IMR-90 (cell line): ENCODE results near the gene EGLN3. TPM values are rescaled to one million over a fixed set of nuclear protein-coding genes. Genes with fewer than 3 reads are reported as not detected.

Experiments
- ATAC-seq: fragments of 200-7000 bp; cut with Tn5 transposase; 2 replicates; pipeline ENCODE4 v1.9.1; 2020; ENCODE audit warnings: low read depth, mild to moderate bottlenecking, moderate library complexity
- BruUV-seq: library from RNA; stranded (reverse); fragments of 400-500 nt; replicated peaks from 2 replicates; lab custom pipeline; 2021; lab: Mats Ljungman, UMichigan
- CTCF ChIA-PET: fragments of 300-600 bp; formaldehyde crosslinking; extraction: SDS; loops from one replicate; lab custom pipeline; 2021; ENCODE audit warnings: antibody characterized with exemption; lab: Yijun Ruan, JAX
- POLR2A ChIA-PET: fragments of 300-600 bp; sonication (Branson Sonifier 250); formaldehyde crosslinking; loops from one replicate; lab custom pipeline; 2022; ENCODE audit warnings: antibody characterized with exemption; ENCODE audit not compliant: unreplicated experiment; lab: Charles Lee
- DNase-seq: peaks from one replicate; pipeline ENCODE4 v3.0.0; 2013
- H2AFZ ChIP-seq: replicated peaks from 2 replicates; pipeline ENCODE3; 2013; ENCODE audit warnings: low read length, mild to moderate bottlenecking; ENCODE audit not compliant: poor library complexity
- H2AK5ac ChIP-seq: 2 replicates; pipeline ENCODE4 v1.6.1; 2013; ENCODE audit warnings: low read depth, low read length, inconsistent platforms
- H2AK9ac ChIP-seq: replicated peaks from 2 replicates; pipeline ENCODE3; 2013; ENCODE audit warnings: mild to moderate bottlenecking, low read depth, low read length, moderate library complexity; ENCODE audit not compliant: poor library complexity
- H2BK120ac ChIP-seq: 2 replicates; pipeline ENCODE4 v1.6.1; 2013; ENCODE audit warnings: low read depth, low read length, inconsistent platforms
- H2BK15ac ChIP-seq: 3 replicates; pipeline ENCODE4 v1.6.1; 2013; ENCODE audit warnings: low read depth, low read length, inconsistent platforms
- H2BK20ac ChIP-seq: 2 replicates; pipeline ENCODE4 v1.6.1; 2013; ENCODE audit warnings: low read depth, mild to moderate bottlenecking, inconsistent platforms, low read length, moderate library complexity
- H2BK5ac ChIP-seq: 2 replicates; pipeline ENCODE4 v1.6.1; 2013; ENCODE audit warnings: mild to moderate bottlenecking, low read depth, low read length, inconsistent platforms; ENCODE audit not compliant: poor library complexity, severe bottlenecking
- H3K14ac ChIP-seq: replicated peaks from 2 replicates; pipeline ENCODE4 v1.6.1; 2013; ENCODE audit warnings: low read depth, low read length, inconsistent platforms
- H3K18ac ChIP-seq: 2 replicates; pipeline ENCODE4 v1.6.1; 2013; ENCODE audit warnings: low read depth, low read length, control low read depth
- H3K23ac ChIP-seq: 2 replicates; pipeline ENCODE4 v1.6.1; 2013; ENCODE audit warnings: low read depth, low read length, inconsistent platforms
- H3K27ac ChIP-seq: 2 replicates; pipeline ENCODE4 v1.5.1; 2013; ENCODE audit warnings: mild to moderate bottlenecking, control low read depth, low read length; ENCODE audit not compliant: insufficient read depth
- H3K27me3 ChIP-seq: 2 replicates; pipeline ENCODE4 v1.6.1; 2013; ENCODE audit warnings: low read length; ENCODE audit not compliant: control insufficient read depth, insufficient read depth
- H3K36me3 ChIP-seq: 2 replicates; pipeline ENCODE4 v1.6.1; 2013; ENCODE audit warnings: low read length, mixed read lengths; ENCODE audit not compliant: control insufficient read depth, insufficient read depth
- H3K4ac ChIP-seq: 2 replicates; pipeline ENCODE4 v1.6.1; 2013; ENCODE audit warnings: low read depth, low read length, inconsistent platforms
- H3K4me1 ChIP-seq: 2 replicates; pipeline ENCODE4 v1.6.1; 2013; ENCODE audit warnings: low read length, mixed read lengths; ENCODE audit not compliant: control insufficient read depth, insufficient read depth
- H3K4me2 ChIP-seq: 2 replicates; pipeline ENCODE4 v1.6.1; 2013; ENCODE audit warnings: low read depth, mild to moderate bottlenecking, control low read depth, low read length, moderate library complexity
- H3K4me3 ChIP-seq: 2 replicates; pipeline ENCODE4 v1.5.1; 2013; ENCODE audit warnings: low read depth, mild to moderate bottlenecking, control low read depth, low read length, moderate library complexity; ENCODE audit not compliant: insufficient read depth
- H3K56ac ChIP-seq: 2 replicates; pipeline ENCODE4 v1.6.1; 2013; ENCODE audit warnings: low read length, inconsistent platforms; ENCODE audit not compliant: insufficient read depth; ENCODE audit errors: extremely low read depth
- H3K79me1 ChIP-seq, 2 experiments: 2 replicates each; pipeline ENCODE4 v1.6.1; 2013; ENCODE audit warnings: low read length in 2 of 2, inconsistent platforms in 1 of 2, low read depth in 1 of 2
- H3K9ac ChIP-seq: 2 replicates; pipeline ENCODE4 v1.6.1; 2013; ENCODE audit warnings: low read depth, low read length, control low read depth
- H3K9me1 ChIP-seq: 2 replicates; pipeline ENCODE4 v1.6.1; 2013; ENCODE audit warnings: low read length, inconsistent platforms; ENCODE audit not compliant: insufficient read depth
- H3K9me3 ChIP-seq: 2 replicates; pipeline ENCODE4 v1.6.1; 2013; ENCODE audit warnings: low read length; ENCODE audit not compliant: control insufficient read depth, insufficient read depth
- H4K20me1 ChIP-seq: 2 replicates; pipeline ENCODE4 v1.6.1; 2013; ENCODE audit warnings: low read length, inconsistent platforms; ENCODE audit not compliant: insufficient read depth
- H4K5ac ChIP-seq: 2 replicates; pipeline ENCODE4 v1.6.1; 2013; ENCODE audit warnings: mild to moderate bottlenecking, low read depth, low read length, control low read depth
- H4K8ac ChIP-seq, 2 experiments: 2 replicates each; pipeline ENCODE4 v1.6.1; 2013; ENCODE audit warnings: low read depth in 2 of 2, low read length in 2 of 2, control low read depth in 1 of 2, inconsistent platforms in 1 of 2
- H4K91ac ChIP-seq: 2 replicates; pipeline ENCODE4 v1.6.1; 2013; ENCODE audit warnings: low read depth, low read length, inconsistent platforms; ENCODE audit not compliant: insufficient read depth
- BHLHE40 ChIP-seq: fragments of 150-350 bp; IDR thresholded peaks from 2 replicates; pipeline ENCODE4 v1.6.1; 2016; ENCODE audit warnings: mild to moderate bottlenecking, low read depth, low read length
- CEBPB ChIP-seq: IDR thresholded peaks from 2 replicates; pipeline ENCODE4 v1.6.1; 2012; ENCODE audit warnings: low read depth, low read length, improper control_type of control experiment
- FOS ChIP-seq: fragments of 150-350 bp; IDR thresholded peaks from 2 replicates; pipeline ENCODE4 v1.6.1; 2016; ENCODE audit warnings: low read depth, low read length
- MAFK ChIP-seq: IDR thresholded peaks from 2 replicates; pipeline ENCODE4 v1.6.1; 2012; ENCODE audit warnings: low read depth, low read length, improper control_type of control experiment
- MAZ ChIP-seq: IDR thresholded peaks from 2 replicates; pipeline ENCODE4 v1.6.1; 2012; ENCODE audit warnings: low read depth, mild to moderate bottlenecking, low read length, improper control_type of control experiment, moderate library complexity, borderline replicate concordance
- MXI1 ChIP-seq: IDR thresholded peaks from 2 replicates; pipeline ENCODE4 v1.6.1; 2012; ENCODE audit warnings: low read depth, mild to moderate bottlenecking, low read length, moderate library complexity, borderline replicate concordance
- POLR2A ChIP-seq: IDR thresholded peaks from 2 replicates; pipeline ENCODE4 v1.6.1; 2012; ENCODE audit warnings: mild to moderate bottlenecking, low read depth, low read length
- RAD21 ChIP-seq: IDR thresholded peaks from 2 replicates; pipeline ENCODE4 v1.6.1; 2012; ENCODE audit warnings: low read length, improper control_type of control experiment
- RCOR1 ChIP-seq: IDR thresholded peaks from 2 replicates; pipeline ENCODE4 v1.6.1; 2012; ENCODE audit warnings: mild to moderate bottlenecking, low read length, improper control_type of control experiment; ENCODE audit not compliant: insufficient replicate concordance
- RFX5 ChIP-seq: IDR thresholded peaks from 2 replicates; pipeline ENCODE4 v1.8.0; 2012; ENCODE audit warnings: low read depth, mild to moderate bottlenecking, low read length, moderate library complexity
- SMC3 ChIP-seq: fragments of 150-350 bp; IDR thresholded peaks from 2 replicates; pipeline ENCODE4 v1.6.1; 2016; ENCODE audit warnings: low read depth, mild to moderate bottlenecking, antibody characterized with exemption, low read length, moderate library complexity
- USF2 ChIP-seq: fragments of 150-350 bp; IDR thresholded peaks from 2 replicates; pipeline ENCODE4 v1.6.1; 2017; ENCODE audit warnings: mild to moderate bottlenecking, antibody characterized with exemption, low read length, low read depth
- WGBS, 2 experiments: methylation state at CpG; one replicate each; pipeline versions ENCODE4 v1.1.5 to v1.1.7; 2013; ENCODE audit warnings: missing lambda C conversion rate in 2 of 2; ENCODE audit not compliant: insufficient read length in 1 of 2; ENCODE audit errors: extremely low coverage in 2 of 2; 5-methylcytosine and 5-hydroxymethylcytosine counted together
- dilution Hi-C: fragments of 300-500 bp; cut with HindIII; formaldehyde crosslinking; loops from one replicate; pipeline ENCODE4 v1.14.3; 2018; ENCODE audit warnings: low sequenced_read_pairs; ENCODE audit not compliant: unreplicated experiment
- in situ Hi-C: fragments of 300-500 bp; cut with MboI; formaldehyde crosslinking; loops from 3 replicates; pipeline ENCODE4 v1.14.3; 2019; ENCODE audit warnings: low sequenced_read_pairs, inconsistent platforms, mixed read lengths
- intact Hi-C: fragments of 100-400 bp; cut with micrococcal nuclease; formaldehyde crosslinking; loops from 2 replicates; pipeline ENCODE4 v1.10.0; 2022
- polyA plus RNA-seq, 3 experiments: library from polyadenylated mRNA; depleted of rRNA; stranded (reverse); fragments of >200 nt; gene quantifications; 2 replicates each; pipeline ENCODE4 v1.2.3, GENCODE V29; 2012; ENCODE audit warnings: low replicate concordance in 1 of 3
- total RNA-seq: library from RNA; depleted of rRNA; stranded (reverse); fragments of >200 nt; gene quantifications from 2 replicates; pipeline ENCODE4 v1.2.3, GENCODE V29; 2012
- TF ChIP-seq, protein P1 (sequence below): fragments of 150-350 bp; IDR thresholded peaks from 2 replicates; pipeline ENCODE4 v1.6.1; 2016; ENCODE audit warnings: low read depth, mild to moderate bottlenecking, low read length, moderate library complexity, borderline replicate concordance
- TF ChIP-seq, protein P2 (sequence below): conservative IDR thresholded peaks from 2 replicates; pipeline ENCODE4 v1.5.1; 2012; ENCODE audit warnings: mild to moderate bottlenecking, low read depth, low read length, improper control_type of control experiment

Gene EGLN3
- total and polyA plus RNA-seq, 2 of the 4 experiments (the other 2 are of a cell fraction): under 0.01 to 0.03 TPM

GRCh38 chr14:33948869-33949408 lies 1.9 kb downstream of the EGLN3 start:
- Histone ChIP-seq H3K4me3 (no peak overlapping the region), H3K36me3 (no peaks in the 10 kb centered on the region), H3K56ac (no peak overlapping the region), H3K4ac (no peak overlapping the region), H3K14ac (no peak overlapping the region), H2AK5ac (no peak overlapping the region), H4K5ac (no peak overlapping the region), H2AK9ac (no peak overlapping the region), H4K8ac (no peak overlapping the region), H3K9me1 (no peaks in the 10 kb centered on the region), H3K4me2 (no peak overlapping the region), H2BK120ac (no peak overlapping the region), H2BK20ac (no peak overlapping the region), H3K23ac (no peak overlapping the region), H4K20me1 (no peaks in the 10 kb centered on the region; the same call in 1 of the 2 replicates), H4K91ac (no peak overlapping the region), H2AFZ (no peak overlapping the region), H3K79me1 (no peaks in the 10 kb centered on the region), H2BK15ac (no peak overlapping the region), H3K9ac (no peak overlapping the region), H3K18ac (no peak overlapping the region), H2BK5ac (no peak overlapping the region), H3K4me1 (no peaks in the 10 kb centered on the region), H3K27ac (no peak overlapping the region), H3K27me3 (peaks cover 31% of the 10 kb centered on the region), H3K9me3 (no peaks in the 10 kb centered on the region)
- WGBS, 2 experiments: no CpG with 5 or more reads among the region's 9 CpGs
- ATAC-seq (no peak), DNase-seq (no peak)
- ChIA-PET CTCF (no interaction called here), POLR2A (no interaction called here)
- intact Hi-C loops (no loop called here), in situ Hi-C loops (no loop called here), dilution Hi-C loops (no loop called here)
- TF ChIP-seq USF2 (no peak), MAFK (no peak), RFX5 (no peak), BHLHE40 (no peak), POLR2A (no peak), FOS (no peak), RCOR1 (no peak), MXI1 (no peak), SMC3 (no peak), RAD21 (no peak), CEBPB (no peak), MAZ (no peak)
- TF ChIP-seq, protein P1, sequence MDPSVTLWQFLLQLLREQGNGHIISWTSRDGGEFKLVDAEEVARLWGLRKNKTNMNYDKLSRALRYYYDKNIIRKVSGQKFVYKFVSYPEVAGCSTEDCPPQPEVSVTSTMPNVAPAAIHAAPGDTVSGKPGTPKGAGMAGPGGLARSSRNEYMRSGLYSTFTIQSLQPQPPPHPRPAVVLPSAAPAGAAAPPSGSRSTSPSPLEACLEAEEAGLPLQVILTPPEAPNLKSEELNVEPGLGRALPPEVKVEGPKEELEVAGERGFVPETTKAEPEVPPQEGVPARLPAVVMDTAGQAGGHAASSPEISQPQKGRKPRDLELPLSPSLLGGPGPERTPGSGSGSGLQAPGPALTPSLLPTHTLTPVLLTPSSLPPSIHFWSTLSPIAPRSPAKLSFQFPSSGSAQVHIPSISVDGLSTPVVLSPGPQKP: no peak
- TF ChIP-seq, protein P2, sequence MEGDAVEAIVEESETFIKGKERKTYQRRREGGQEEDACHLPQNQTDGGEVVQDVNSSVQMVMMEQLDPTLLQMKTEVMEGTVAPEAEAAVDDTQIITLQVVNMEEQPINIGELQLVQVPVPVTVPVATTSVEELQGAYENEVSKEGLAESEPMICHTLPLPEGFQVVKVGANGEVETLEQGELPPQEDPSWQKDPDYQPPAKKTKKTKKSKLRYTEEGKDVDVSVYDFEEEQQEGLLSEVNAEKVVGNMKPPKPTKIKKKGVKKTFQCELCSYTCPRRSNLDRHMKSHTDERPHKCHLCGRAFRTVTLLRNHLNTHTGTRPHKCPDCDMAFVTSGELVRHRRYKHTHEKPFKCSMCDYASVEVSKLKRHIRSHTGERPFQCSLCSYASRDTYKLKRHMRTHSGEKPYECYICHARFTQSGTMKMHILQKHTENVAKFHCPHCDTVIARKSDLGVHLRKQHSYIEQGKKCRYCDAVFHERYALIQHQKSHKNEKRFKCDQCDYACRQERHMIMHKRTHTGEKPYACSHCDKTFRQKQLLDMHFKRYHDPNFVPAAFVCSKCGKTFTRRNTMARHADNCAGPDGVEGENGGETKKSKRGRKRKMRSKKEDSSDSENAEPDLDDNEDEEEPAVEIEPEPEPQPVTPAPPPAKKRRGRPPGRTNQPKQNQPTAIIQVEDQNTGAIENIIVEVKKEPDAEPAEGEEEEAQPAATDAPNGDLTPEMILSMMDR: no peak
- BruUV-seq: no TSS peak
